ENCODE results near the gene GH1. TPM values are rescaled to one million over a fixed set of nuclear protein-coding genes. Genes with fewer than 3 reads are reported as not detected.
"Not testable (repeated sequence)": the region's sequence is repeated elsewhere in the genome, so short reads cannot be mapped to it uniquely, and the experiment has no call there.

Gene GH1
- total RNA-seq, 1 experiment from 2014 or later = not detected

GRCh38 chr17:63880706-63881105 lies 37.9 kb downstream of the GH1 start:
- no peaks in the 10 kb centered on the region for H3K79me2 ChIP-seq (ENCODE audit: insufficient read depth, low read length)
- no peak overlapping the region for H4K91ac ChIP-seq (ENCODE audit: insufficient read length, low read depth, low read length)
- Mint-ChIP-seq H3K27me3 (ENCODE audit: low read depth) (peaks cover 10% of the 10 kb centered on the region), H3K27ac (peak overlapping the region in 1 of 3 experiments; percentile 89; a peak in 1 of 7 replicates), H3K4me1 (peaks cover 13 to 16% of the 10 kb centered on the region in 2 experiments), H3K36me3 (ENCODE audit: insufficient read depth in 1 of 3, low read depth in 3 of 3) (no peaks in the 10 kb centered on the region; a peak in 1 of 7 replicates), H3K4me3 (no peak overlapping the region), H3K9me3 (no peaks in the 10 kb centered on the region; a peak in 1 of 5 replicates)
- no peak overlapping the region for H2AK5ac ChIP-seq (ENCODE audit: insufficient read length, low read length)
- H3T11ph ChIP-seq (ENCODE audit: low read length) = no peak overlapping the region
- no peaks in the 10 kb centered on the region for H3K79me1 ChIP-seq (ENCODE audit: insufficient read depth, low read depth, low read length, poor library complexity, severe bottlenecking)
- no peak overlapping the region for H4K5ac ChIP-seq (ENCODE audit: insufficient read length, low read depth, low read length)
- no peak overlapping the region for H3K4ac ChIP-seq (ENCODE audit: low read depth, low read length)
- H3K9me3 ChIP-seq (ENCODE audit: control insufficient read depth, low read depth, low read length) = no peaks in the 10 kb centered on the region
- no peaks in the 10 kb centered on the region for H4K20me1 ChIP-seq (ENCODE audit: control insufficient read depth, insufficient read depth, insufficient read length)
- no peak overlapping the region for H4K8ac ChIP-seq (replicated peaks; ENCODE audit: insufficient read length, low read depth, low read length)
- H2AFZ ChIP-seq (ENCODE audit: low read length) = no peak overlapping the region
- H2BK120ac ChIP-seq (ENCODE audit: low read depth, low read length, poor library complexity, severe bottlenecking) = no peak overlapping the region
- DNase-seq = no peak
- H3K14ac ChIP-seq (ENCODE audit: insufficient read depth, low read length) = no peak overlapping the region
- no peak overlapping the region for H3K9ac ChIP-seq (ENCODE audit: extremely low read depth, insufficient read length, low read length)
- no CpG with 5 or more reads among the region's 12 CpGs for WGBS (ENCODE audit: extremely low coverage, insufficient read length, low lambda C conversion rate)
- H2BK20ac ChIP-seq (ENCODE audit: low read depth, low read length, poor library complexity, severe bottlenecking) = no peak overlapping the region
- no peak overlapping the region for H3K56ac ChIP-seq (ENCODE audit: insufficient read length, low read depth, low read length)
- H2BK12ac ChIP-seq (ENCODE audit: insufficient read length, low read depth, low read length) = no peak overlapping the region
- no peaks in the 10 kb centered on the region for H3K27me3 ChIP-seq (ENCODE audit: insufficient read depth, low read length)
- H3K27ac ChIP-seq (ENCODE audit: insufficient read length, low read depth, low read length) = no peak overlapping the region
- H3K4me1 ChIP-seq (ENCODE audit: insufficient read depth, low read length) = no peaks in the 10 kb centered on the region; the same call in 1 of the 2 replicates
- TF ChIP-seq CTCF (conservative IDR thresholded peaks at IDR 0.05) = no peak; the same call in 2 of the 3 replicates
- H3K23ac ChIP-seq (ENCODE audit: insufficient read length, low read depth, low read length) = no peak overlapping the region
- no peak overlapping the region for H2BK5ac ChIP-seq (ENCODE audit: insufficient read length, low read length)
- H2BK15ac ChIP-seq (ENCODE audit: low read depth, low read length) = no peak overlapping the region
- no peak overlapping the region for H3K18ac ChIP-seq (ENCODE audit: insufficient read length, low read depth, low read length)
- no peak overlapping the region for H3K4me2 ChIP-seq (ENCODE audit: insufficient read depth, insufficient read length, low read length)
- no peaks in the 10 kb centered on the region for H3K23me2 ChIP-seq (ENCODE audit: insufficient read length, low read depth, low read length, poor library complexity, severe bottlenecking)

DNA sequence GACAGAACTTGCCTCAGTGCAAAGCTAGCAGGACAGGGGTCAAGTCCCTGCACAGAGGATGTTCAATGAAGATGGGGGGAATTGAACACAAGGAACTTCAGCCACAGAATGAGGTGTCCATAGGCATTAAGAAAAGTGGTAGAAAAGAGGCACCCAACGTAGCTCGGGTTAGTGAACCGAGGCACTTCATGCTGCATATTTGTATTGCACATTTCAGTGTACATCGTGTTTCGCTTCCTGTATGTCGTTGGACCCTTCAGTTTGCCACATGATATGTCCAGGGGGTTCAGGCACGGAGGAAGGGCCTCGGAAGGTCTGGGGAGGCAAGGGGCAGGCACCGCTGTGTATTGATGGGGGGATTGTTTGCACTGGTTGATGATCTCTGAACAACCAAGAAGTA lies 40.2 kb downstream of the GH1 start:
- H4K5ac ChIP-seq (ENCODE audit: insufficient read length, low read depth, low read length); H3K36me3 Mint-ChIP-seq (ENCODE audit: insufficient read depth in 1 of 3, low read depth in 3 of 3); H3K27me3 Mint-ChIP-seq (ENCODE audit: low read depth); H3K4me3 Mint-ChIP-seq; H3K14ac ChIP-seq (ENCODE audit: insufficient read depth, low read length); DNase-seq; H4K20me1 ChIP-seq (ENCODE audit: control insufficient read depth, insufficient read depth, insufficient read length); H3K9ac ChIP-seq (ENCODE audit: extremely low read depth, insufficient read length, low read length); H3K23me2 ChIP-seq (ENCODE audit: insufficient read length, low read depth, low read length, poor library complexity, severe bottlenecking); H3K9me3 ChIP-seq (ENCODE audit: control insufficient read depth, low read depth, low read length); H3K56ac ChIP-seq (ENCODE audit: insufficient read length, low read depth, low read length); H3K27ac Mint-ChIP-seq; H3K27me3 ChIP-seq (ENCODE audit: insufficient read depth, low read length); H2BK5ac ChIP-seq (ENCODE audit: insufficient read length, low read length); H3K27ac ChIP-seq (ENCODE audit: insufficient read length, low read depth, low read length); H3K4me1 ChIP-seq (ENCODE audit: insufficient read depth, low read length); H4K8ac ChIP-seq (replicated peaks; ENCODE audit: insufficient read length, low read depth, low read length); H2BK12ac ChIP-seq (ENCODE audit: insufficient read length, low read depth, low read length); H4K91ac ChIP-seq (ENCODE audit: insufficient read length, low read depth, low read length); H2AK5ac ChIP-seq (ENCODE audit: insufficient read length, low read length); H2BK120ac ChIP-seq (ENCODE audit: low read depth, low read length, poor library complexity, severe bottlenecking); H3K18ac ChIP-seq (ENCODE audit: insufficient read length, low read depth, low read length); H2BK20ac ChIP-seq (ENCODE audit: low read depth, low read length, poor library complexity, severe bottlenecking); H3K4me2 ChIP-seq (ENCODE audit: insufficient read depth, insufficient read length, low read length); H3T11ph ChIP-seq (ENCODE audit: low read length); H3K23ac ChIP-seq (ENCODE audit: insufficient read length, low read depth, low read length); H2AFZ ChIP-seq (ENCODE audit: low read length); H3K4ac ChIP-seq (ENCODE audit: low read depth, low read length); H3K79me1 ChIP-seq (ENCODE audit: insufficient read depth, low read depth, low read length, poor library complexity, severe bottlenecking); H3K79me2 ChIP-seq (ENCODE audit: insufficient read depth, low read length); H3K9me3 Mint-ChIP-seq; H2BK15ac ChIP-seq (ENCODE audit: low read depth, low read length): not testable (repeated sequence)
- peaks cover 16 to 22% of the 10 kb centered on the region in 2 experiments for H3K4me1 Mint-ChIP-seq
- no CpG with 5 or more reads among the region's 9 CpGs for WGBS (ENCODE audit: extremely low coverage, insufficient read length, low lambda C conversion rate)
